GM11168 (cell line): ENCODE data around the gene CERK.

Experiments used
- in situ Hi-C: fragments of 300-500 bp; cut with MboI; formaldehyde crosslinking; loops from one replicate; pipeline ENCODE4 v1.12.0; 2022; ENCODE audit warnings: low sequenced_read_pairs; ENCODE audit not compliant: unreplicated experiment

Gene CERK

GRCh38 chr22:46686221-46687047, 51.6 kb downstream of the CERK start:
- in situ Hi-C loops: no loop called here

- in situ Hi-C loops: no loop called here
Measured at GRCh38 chr22:46684706-46685105, 53.3 kb downstream of the CERK start.

- in situ Hi-C loops: no loop called here
Measured at GRCh38 chr22:46682011-46682731, 55.9 kb downstream of the CERK start.

- in situ Hi-C loops: no loop called here
Measured at GRCh38 chr22:46681010-46681409, 57.0 kb downstream of the CERK start.

- in situ Hi-C loops: no loop called here
Measured at GRCh38 chr22:46679706-46680269, 58.3 kb downstream of the CERK start.

GRCh38 chr22:46678785-46679700, 59.0 kb downstream of the CERK start:
- in situ Hi-C loops: no loop called here

- in situ Hi-C loops: no loop called here
Measured at GRCh38 chr22:46678003-46678657, 59.9 kb downstream of the CERK start.

GRCh38 chr22:46677323-46678002, 60.6 kb downstream of the CERK start:
- in situ Hi-C loops: no loop called here

- in situ Hi-C loops: no loop called here
Measured at GRCh38 chr22:46676881-46677280, 61.2 kb downstream of the CERK start.

- in situ Hi-C loops: no loop called here
Measured at GRCh38 chr22:46676479-46676878, 61.6 kb downstream of the CERK start.

- in situ Hi-C loops: no loop called here
Measured at GRCh38 chr22:46675938-46676337, 62.1 kb downstream of the CERK start.

GRCh38 chr22:46675479-46675878, 62.6 kb downstream of the CERK start:
- in situ Hi-C loops: no loop called here

GRCh38 chr22:46674906-46675305, 63.1 kb downstream of the CERK start:
- in situ Hi-C loops: no loop called here

- in situ Hi-C loops: no loop called here
Measured at GRCh38 chr22:46674367-46674781, 63.7 kb downstream of the CERK start.

- in situ Hi-C loops: no loop called here
Measured at GRCh38 chr22:46673662-46674236, 64.3 kb downstream of the CERK start.

- in situ Hi-C loops: no loop called here
Measured at GRCh38 chr22:46673205-46673604, 64.8 kb downstream of the CERK start.

- in situ Hi-C loops: no loop called here
Measured at GRCh38 chr22:46672731-46673130, 65.3 kb downstream of the CERK start.

- in situ Hi-C loops: no loop called here
Measured at GRCh38 chr22:46671824-46672432, 66.1 kb downstream of the CERK start.
